GM04503 (cell line): ENCODE data around the gene FAM98B.
A peak's percentile ranks its signal among the peaks of the same experiment; 100 is the strongest.
"Not testable (repeated sequence)": the region's sequence is repeated elsewhere in the genome, so short reads cannot be mapped to it uniquely, and the experiment has no call there.

Experiments
- DNase-seq: peaks from one replicate; pipeline ENCODE4 v3.0.0-alpha.2; 2012; ENCODE audit warnings: low read depth

FAM98B gene

GRCh38 chr15:38453971-38454695 lies at the start of gene FAM98B:
Gene FAM98B, plus strand, starts transcription at chr15:38454127. Its CDS starts 35 bp downstream, at chr15:38454162.
- peak; percentile 55 for DNase-seq

DNA sequence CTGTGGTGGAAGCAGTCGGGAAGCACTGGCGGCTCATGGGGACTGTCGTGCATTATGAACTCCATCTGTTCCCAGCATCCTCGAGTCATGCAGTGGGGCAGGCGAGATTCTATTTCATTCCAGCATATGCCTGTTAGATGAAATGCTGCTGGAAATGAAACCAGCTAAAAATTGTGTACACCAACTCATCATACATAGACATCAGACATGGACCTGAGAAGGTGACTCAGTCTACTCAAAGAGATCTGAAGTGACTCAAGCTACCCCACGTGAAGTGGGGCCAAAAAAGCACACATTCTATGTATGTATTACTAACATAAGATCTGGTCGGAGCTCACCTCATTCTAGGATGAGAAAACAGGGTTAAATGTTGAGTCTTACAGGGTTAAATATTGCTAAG lies 47.5 kb upstream of the FAM98B start:
- DNase-seq = no peak

DNA sequence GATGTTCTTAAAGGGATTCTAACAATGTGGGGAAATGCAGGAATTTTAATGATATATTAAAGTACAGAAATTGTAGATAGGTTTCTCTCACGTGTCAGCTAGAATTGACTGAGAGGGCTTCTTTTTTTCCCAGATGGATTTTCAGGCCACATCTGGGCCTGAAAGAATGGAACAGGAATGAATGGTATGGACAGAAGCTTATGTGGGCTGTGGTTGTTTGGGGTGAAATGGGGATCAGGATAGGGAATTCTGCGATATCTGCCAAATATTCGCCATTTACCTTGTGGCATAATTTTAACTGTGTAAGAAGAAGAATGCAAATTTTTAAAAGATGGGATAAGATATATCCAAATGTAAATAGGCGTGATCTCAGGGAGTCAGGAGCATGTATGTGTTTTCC lies 45.4 kb upstream of the FAM98B start:
- DNase-seq = no peak

DNA sequence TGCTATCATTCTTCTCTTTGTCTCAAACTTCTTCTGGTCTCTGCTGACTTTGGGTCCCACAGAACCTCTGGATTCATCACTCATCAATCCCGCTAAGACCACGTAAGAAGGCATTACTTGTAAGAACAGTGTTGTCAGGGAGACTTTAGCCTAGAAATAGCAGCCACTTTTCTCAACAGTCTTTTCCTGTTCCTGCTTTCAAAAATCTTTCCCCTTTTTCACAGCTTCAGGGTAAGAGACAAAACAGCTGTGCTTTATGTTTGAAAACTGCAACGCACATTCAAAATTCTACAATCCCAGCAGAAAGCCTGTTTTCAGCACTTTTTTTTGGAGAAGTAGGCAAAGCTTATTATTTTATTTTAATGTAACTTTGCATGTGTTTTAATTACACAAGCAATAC lies 42.0 kb upstream of the FAM98B start:
- DNase-seq = no peak

DNA sequence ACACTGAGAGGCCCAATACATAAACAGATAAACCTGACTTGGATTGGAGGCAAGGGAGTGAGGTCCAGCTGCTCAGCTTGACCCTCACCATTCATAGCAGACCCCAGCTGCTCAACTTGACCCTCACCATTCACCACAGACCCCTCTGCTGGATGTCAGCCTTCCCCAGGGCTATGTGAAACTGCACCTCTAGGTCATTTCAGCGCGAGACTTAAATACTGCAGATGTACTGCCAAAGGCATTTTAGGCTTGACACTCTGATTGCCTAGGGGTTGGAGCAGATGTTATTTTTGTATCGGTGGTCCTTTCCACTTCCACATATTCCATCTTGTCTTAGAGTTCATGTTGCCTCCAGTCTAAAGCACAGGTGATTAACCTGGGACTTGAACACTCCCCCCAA lies 41.5 kb upstream of the FAM98B start:
- DNase-seq = no peak

DNA sequence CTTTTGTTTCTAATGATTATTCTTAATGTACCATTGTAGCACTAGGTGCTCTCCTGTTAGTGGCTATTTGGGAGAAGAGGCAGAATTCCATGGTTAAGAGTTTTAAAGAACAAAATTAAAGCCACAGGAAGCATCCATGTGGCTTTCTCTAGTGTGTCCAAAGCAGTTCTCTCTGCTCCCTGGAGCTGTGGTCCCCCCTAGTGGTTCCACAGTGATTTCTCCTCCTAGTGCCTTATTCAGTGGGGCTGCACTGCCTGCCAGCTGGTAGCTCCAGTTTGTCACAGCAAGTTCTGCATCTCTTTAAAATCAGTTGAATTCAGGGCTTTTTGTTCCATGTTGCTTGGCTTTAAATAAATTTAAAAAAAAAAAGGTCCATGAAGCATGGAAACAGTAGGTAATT lies 39.6 kb upstream of the FAM98B start:
- DNase-seq = peak; percentile 22

- no peak for DNase-seq
Measured at GRCh38 chr15:38421069-38421690, 32.7 kb upstream of the FAM98B start.

GRCh38 chr15:38424101-38424552 lies 29.8 kb upstream of the FAM98B start:
- DNase-seq = no peak

GRCh38 chr15:38425269-38425668 lies 28.7 kb upstream of the FAM98B start:
- no peak for DNase-seq

- no peak for DNase-seq
Measured at GRCh38 chr15:38427380-38427779, 26.5 kb upstream of the FAM98B start.

DNA sequence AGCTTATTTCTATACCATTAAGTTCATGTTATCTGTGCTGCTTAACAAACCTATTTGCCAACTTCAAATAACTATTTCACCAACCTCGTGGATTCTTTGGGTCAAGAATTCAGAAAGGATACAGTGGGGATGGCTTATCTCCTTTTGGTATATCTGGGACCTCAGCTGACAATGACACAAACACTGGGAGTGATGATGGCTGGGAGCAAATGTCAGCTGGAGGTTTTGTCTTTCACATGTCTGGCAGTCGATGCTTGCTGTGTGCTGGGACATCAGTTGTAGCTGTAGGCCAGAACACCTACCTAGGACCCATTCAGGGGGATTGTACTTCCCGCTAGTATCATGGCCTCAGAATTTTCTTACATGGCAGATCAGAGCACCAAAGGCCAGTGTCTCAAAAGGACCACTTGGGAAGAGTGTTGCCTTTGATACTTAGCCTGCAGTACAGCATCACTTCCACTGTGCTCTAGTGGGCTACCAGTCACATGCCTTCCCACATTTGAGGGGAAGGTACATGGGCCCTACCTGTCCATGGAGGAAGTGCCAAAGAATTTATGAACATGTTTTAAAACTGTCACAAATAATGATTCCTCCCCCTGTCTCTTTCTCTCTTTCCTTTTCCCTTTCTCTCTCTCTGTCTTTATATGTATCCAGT lies 23.7 kb upstream of the FAM98B start:
- DNase-seq = no peak

GRCh38 chr15:38436993-38437392 lies 16.9 kb upstream of the FAM98B start:
- no peak for DNase-seq

GRCh38 chr15:38437603-38438002 lies 16.3 kb upstream of the FAM98B start:
- DNase-seq = not testable (repeated sequence)

DNA sequence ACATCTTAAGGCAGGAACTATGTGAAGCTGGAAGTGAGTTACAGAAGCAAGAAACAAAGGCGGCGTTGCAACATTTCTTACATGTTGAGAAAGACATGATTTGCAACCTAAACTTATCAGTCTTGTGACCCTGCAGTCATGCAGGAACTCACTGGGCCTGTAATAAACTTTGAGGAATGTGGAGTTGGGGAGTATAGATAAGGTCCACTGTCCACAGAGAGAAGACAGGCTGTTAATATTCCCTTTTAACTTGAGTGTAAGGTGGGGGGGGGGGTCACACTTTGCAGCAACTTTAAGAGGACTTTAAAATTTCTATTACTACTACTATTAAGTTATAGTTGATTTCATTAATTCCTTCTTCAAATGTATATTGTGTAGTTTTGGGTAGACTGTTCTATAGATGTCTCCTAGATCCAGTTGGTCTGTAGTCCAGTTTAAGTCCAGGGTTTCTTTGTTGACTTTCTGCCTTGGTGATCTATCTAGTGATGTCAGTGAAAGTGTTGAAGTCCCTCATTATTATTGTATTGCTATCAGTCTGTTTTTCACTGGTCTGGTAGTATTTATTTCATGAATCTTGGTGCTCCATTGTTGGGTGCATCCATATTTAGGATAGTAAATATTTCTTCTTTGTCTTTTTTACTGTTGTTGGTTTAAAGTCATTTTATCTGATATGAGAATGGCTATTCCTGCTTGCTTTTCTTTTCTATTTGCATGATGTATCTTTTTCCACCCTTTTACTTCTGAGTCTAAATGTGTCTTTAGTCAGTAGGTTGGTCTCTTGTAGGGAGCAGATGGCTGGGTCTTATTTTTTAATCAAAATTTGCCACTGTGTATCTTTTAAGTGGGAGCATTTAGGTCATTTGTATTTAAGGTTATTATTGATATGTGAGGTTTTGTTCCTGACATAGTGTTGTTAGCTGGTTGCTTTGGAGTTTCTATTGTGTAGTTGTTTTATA lies 15.6 kb upstream of the FAM98B start:
- no peak for DNase-seq

GRCh38 chr15:38440353-38441129 lies 13.4 kb upstream of the FAM98B start:
- DNase-seq = no peak

DNA sequence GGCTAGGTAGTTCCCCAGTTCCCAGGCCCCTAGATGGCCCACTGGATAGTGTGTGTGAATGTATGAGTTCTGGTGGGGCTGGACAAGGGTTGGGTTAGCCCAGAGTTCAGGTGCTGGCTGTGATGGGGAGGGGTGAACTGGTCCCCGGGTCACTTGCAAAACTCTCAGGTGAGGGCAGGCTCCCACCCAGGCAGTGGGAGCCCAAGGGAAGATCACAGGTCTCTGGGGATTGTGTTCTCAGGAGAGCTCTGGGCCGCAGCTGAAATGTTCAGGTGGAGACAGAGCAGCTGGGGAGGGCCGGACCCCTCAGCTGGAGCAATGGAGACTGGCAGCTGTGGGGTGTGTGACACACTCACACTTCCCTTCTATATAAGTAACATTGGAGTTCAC lies 12.8 kb upstream of the FAM98B start:
- DNase-seq = no peak

DNA sequence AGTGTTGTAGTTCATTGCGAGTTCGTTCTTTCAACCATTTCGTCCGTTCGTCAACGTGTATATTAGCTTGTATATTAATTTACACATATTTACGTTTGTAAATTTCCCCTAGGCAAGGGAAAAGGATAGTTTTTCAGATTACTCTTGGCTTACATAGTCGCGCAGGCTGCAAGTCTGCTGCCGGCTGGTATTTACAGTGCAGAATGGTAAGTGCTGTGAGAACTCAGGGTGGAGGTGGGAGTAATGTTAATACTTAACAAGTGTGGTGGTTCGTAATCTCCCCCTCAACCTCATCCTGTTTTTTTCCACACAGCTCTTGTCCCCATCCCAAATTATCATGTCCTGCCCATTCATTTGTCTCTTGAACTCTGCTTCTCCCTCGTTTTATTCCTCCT lies 766 bp downstream of the FAM98B start:
- DNase-seq = no peak

GRCh38 chr15:38455092-38455491 lies 1.2 kb downstream of the FAM98B start:
- DNase-seq = no peak

- DNase-seq = no peak
Measured at GRCh38 chr15:38458646-38459045, 4.7 kb downstream of the FAM98B start.

- no peak for DNase-seq
Measured at GRCh38 chr15:38459480-38459879, 5.6 kb downstream of the FAM98B start.

DNA sequence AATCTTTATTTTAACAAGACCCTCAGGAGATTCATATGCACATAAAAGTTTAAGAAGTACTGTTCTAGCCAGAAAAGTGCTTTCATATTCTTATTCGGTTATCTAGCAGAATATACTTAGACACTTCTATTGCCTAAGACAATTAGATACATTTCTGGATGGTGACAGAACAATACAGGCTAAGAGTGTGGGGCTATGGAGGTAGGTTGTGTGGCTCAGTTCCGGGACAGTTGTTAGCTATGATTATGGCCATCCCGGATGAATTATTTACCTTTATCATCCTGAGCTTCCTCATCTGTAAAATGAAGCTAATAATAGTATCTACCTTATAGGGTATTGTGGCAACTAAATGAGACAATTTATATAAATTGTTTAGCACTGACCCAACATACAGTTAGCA lies 6.6 kb downstream of the FAM98B start:
- DNase-seq = no peak
